Panc1 (cell line): ENCODE results near the gene PRRG3. TPM values are rescaled to one million over a fixed set of nuclear protein-coding genes. Genes with fewer than 3 reads are reported as not detected.

Experiments used
- ATAC-seq: fragments of 200-7000 bp; cut with Tn5 transposase; 2 replicates; pipeline ENCODE4 v1.9.1; 2020; ENCODE audit warnings: mild to moderate bottlenecking, moderate library complexity
- BruUV-seq: library from RNA; stranded (reverse); fragments of 400-500 nt; replicated peaks from 2 replicates; lab custom pipeline; 2021; lab: Mats Ljungman, UMichigan
- CTCF ChIA-PET: fragments of 300-600 bp; sonication (Branson Sonifier 250); formaldehyde crosslinking; loops from one replicate; lab custom pipeline; 2022; ENCODE audit warnings: antibody characterized with exemption; lab: Charles Lee
- POLR2A ChIA-PET: fragments of 300-600 bp; sonication (Branson Sonifier 250); formaldehyde crosslinking; loops from one replicate; lab custom pipeline; 2022; ENCODE audit warnings: antibody characterized with exemption; lab: Charles Lee
- DNase-seq: peaks from one replicate; pipeline ENCODE4 v3.0.0-alpha.2; 2010; ENCODE audit warnings: low read depth, low spot score
- H3K27ac ChIP-seq: 2 replicates; pipeline ENCODE4 v1.5.1; 2011; ENCODE audit warnings: mild to moderate bottlenecking, low read length, inconsistent platforms
- H3K27me3 ChIP-seq: fragments of 200-500 bp; sonication (Bioruptor generic); 2 replicates; pipeline ENCODE4 v1.6.0; 2014; ENCODE audit warnings: low read length, inconsistent platforms; ENCODE audit not compliant: control insufficient read depth, insufficient read depth
- H3K36me3 ChIP-seq: fragments of 200-500 bp; sonication (Bioruptor generic); 2 replicates; pipeline ENCODE4 v1.5.1; 2014; ENCODE audit warnings: inconsistent platforms, mild to moderate bottlenecking, low read length, moderate library complexity; ENCODE audit not compliant: control insufficient read depth, insufficient read depth
- H3K4me1 ChIP-seq: 2 replicates; pipeline ENCODE4 v1.5.1; 2011; ENCODE audit warnings: inconsistent platforms, mild to moderate bottlenecking, low read length, moderate library complexity; ENCODE audit not compliant: control insufficient read depth, insufficient read depth
- H3K4me3 ChIP-seq, 2 experiments: 2 replicates each; pipeline ENCODE4 v1.5.1; 2011 to 2012; ENCODE audit warnings: low read depth in 2 of 2, low read length in 2 of 2, mild to moderate bottlenecking in 2 of 2, inconsistent platforms in 1 of 2, moderate library complexity in 1 of 2
- H3K9me3 ChIP-seq: fragments of 200-500 bp; sonication (Bioruptor generic); 2 replicates; pipeline ENCODE4 v1.5.1; 2014; ENCODE audit warnings: low read depth, mild to moderate bottlenecking, inconsistent platforms, low read length, moderate library complexity; ENCODE audit not compliant: control insufficient read depth, insufficient read depth
- CTCF ChIP-seq: fragments of 450-650 bp; IDR thresholded peaks from 2 replicates; pipeline ENCODE4 v1.5.1; 2017; ENCODE audit warnings: mild to moderate bottlenecking
- POLR2AphosphoS5 ChIP-seq: IDR thresholded peaks from 2 replicates; pipeline ENCODE4 v1.6.1; 2012; ENCODE audit warnings: mild to moderate bottlenecking, low read depth, low read length, moderate library complexity
- REST ChIP-seq, 2 experiments: IDR thresholded peaks; 2 replicates each; pipeline ENCODE4 v1.6.1; 2011 to 2012; ENCODE audit warnings: low read depth in 2 of 2, control low read depth in 1 of 2, low read length in 1 of 2, mild to moderate bottlenecking in 1 of 2, moderate library complexity in 1 of 2; ENCODE audit not compliant: insufficient read depth in 1 of 2
- SIN3A ChIP-seq: IDR thresholded peaks from 2 replicates; pipeline ENCODE4 v1.6.1; 2012; ENCODE audit warnings: low read depth, mild to moderate bottlenecking, low read length, moderate library complexity, borderline replicate concordance; ENCODE audit not compliant: insufficient read depth
- TCF7L2 ChIP-seq: IDR thresholded peaks from 2 replicates; pipeline ENCODE4 v1.6.1; 2011; ENCODE audit warnings: mild to moderate bottlenecking, low read depth, low read length, inconsistent platforms
- in situ Hi-C: cut with HindIII; loops from 2 replicates; pipeline ENCODE4 v1.10.0; 2016; ENCODE audit warnings: low sequenced_read_pairs, low pct_unique_long_range_greater_than_20kb
- intact Hi-C: fragments of 100-400 bp; cut with micrococcal nuclease; formaldehyde crosslinking; loops from one replicate; pipeline ENCODE4 v1.10.0; 2022; ENCODE audit not compliant: unreplicated experiment
- total RNA-seq: library from RNA; stranded (reverse); gene quantifications from one replicate; pipeline ENCODE4 v1.2.1, GENCODE V29; 2021; ENCODE audit not compliant: unreplicated experiment

The PRRG3 gene
- total RNA-seq, 1 experiment from 2014 or later, result not detected

- Histone ChIP-seq H3K27ac (no peak overlapping the region), H3K27me3 (peaks cover 3% of the 10 kb centered on the region; the same call in 1 of the 2 replicates), H3K9me3 (no peaks in the 10 kb centered on the region), H3K36me3 (no peaks in the 10 kb centered on the region), H3K4me3 (no peak overlapping the region), H3K4me1 (no peaks in the 10 kb centered on the region)
- in situ Hi-C loops, result no loop called here
- POLR2A ChIA-PET, result no interaction called here
- DNase-seq, result no peak
- intact Hi-C loops, result no loop called here
- no peak for TF ChIP-seq POLR2AphosphoS5
- TF ChIP-seq CTCF, result no peak
- no peak for TF ChIP-seq SIN3A
- TF ChIP-seq REST (IDR thresholded peaks at IDR 0.05; ENCODE audit: insufficient read depth in 1 of 2, low read depth in 2 of 2, low read length in 1 of 2), result no peak
- TF ChIP-seq TCF7L2, result no peak
- BruUV-seq, result no TSS peak
- CTCF ChIA-PET, result no interaction called here
- no peak for ATAC-seq
These were observed 51.2 kb downstream of the PRRG3 start for GRCh38 chrX:151746502-151746901.

- CTCF ChIA-PET, result interaction anchor here (0.6 kb wide), 1 partner anchor 628 kb away, joined by 3 read pairs; no protein-coding TSS in a partner anchor
- no peak for ATAC-seq
- TF ChIP-seq CTCF (no peak), POLR2AphosphoS5 (no peak), TCF7L2 (no peak), REST (IDR thresholded peaks at IDR 0.05; ENCODE audit: insufficient read depth in 1 of 2, low read depth in 2 of 2, low read length in 1 of 2) (no peak), SIN3A (no peak)
- Histone ChIP-seq H3K27me3 (peaks cover 3% of the 10 kb centered on the region; the same call in 1 of the 2 replicates), H3K4me1 (no peaks in the 10 kb centered on the region), H3K9me3 (no peaks in the 10 kb centered on the region), H3K27ac (no peak overlapping the region), H3K36me3 (no peaks in the 10 kb centered on the region), H3K4me3 (no peak overlapping the region)
- DNase-seq, result no peak
- BruUV-seq, result no TSS peak
- POLR2A ChIA-PET, result no interaction called here
- intact Hi-C loops, result loop anchor here (5.0 to 10.0 kb wide), 2 partner anchors 374 to 887 kb away; partner anchors contain the start of gene GABRQ
- in situ Hi-C loops, result no loop called here
These were observed 55.3 kb downstream of the PRRG3 start for GRCh38 chrX:151750511-151750910.
